AG04449 (cell line): ENCODE results near the gene CANT1.

Experiments used
- CTCF ChIA-PET: fragments of 350-600 bp; formaldehyde crosslinking; extraction: SDS; loops from one replicate; lab custom pipeline; 2021; ENCODE audit warnings: antibody characterized with exemption; lab: Yijun Ruan, JAX
- POLR2A ChIA-PET: fragments of 400-600, 350-600 bp; formaldehyde crosslinking; extraction: SDS; loops from one replicate; lab custom pipeline; 2020; ENCODE audit warnings: antibody characterized with exemption, inconsistent platforms; lab: Yijun Ruan, JAX
- DNase-seq: peaks from one replicate; pipeline ENCODE4 v3.0.0-alpha.2; 2010; ENCODE audit warnings: low read depth, low spot score
- H3K4me3 ChIP-seq: 2 replicates; pipeline ENCODE4 v1.5.1; 2011; ENCODE audit warnings: low read depth, mild to moderate bottlenecking, control low read depth, low read length
- TF ChIP-seq, protein P1 (sequence below): IDR thresholded peaks from one replicate; pipeline ENCODE4 v1.5.1; 2011; ENCODE audit warnings: mild to moderate bottlenecking, moderate library complexity, low read length, control low read depth, inconsistent platforms; ENCODE audit not compliant: insufficient read depth; ENCODE audit errors: missing control alignments

Gene CANT1

DNA sequence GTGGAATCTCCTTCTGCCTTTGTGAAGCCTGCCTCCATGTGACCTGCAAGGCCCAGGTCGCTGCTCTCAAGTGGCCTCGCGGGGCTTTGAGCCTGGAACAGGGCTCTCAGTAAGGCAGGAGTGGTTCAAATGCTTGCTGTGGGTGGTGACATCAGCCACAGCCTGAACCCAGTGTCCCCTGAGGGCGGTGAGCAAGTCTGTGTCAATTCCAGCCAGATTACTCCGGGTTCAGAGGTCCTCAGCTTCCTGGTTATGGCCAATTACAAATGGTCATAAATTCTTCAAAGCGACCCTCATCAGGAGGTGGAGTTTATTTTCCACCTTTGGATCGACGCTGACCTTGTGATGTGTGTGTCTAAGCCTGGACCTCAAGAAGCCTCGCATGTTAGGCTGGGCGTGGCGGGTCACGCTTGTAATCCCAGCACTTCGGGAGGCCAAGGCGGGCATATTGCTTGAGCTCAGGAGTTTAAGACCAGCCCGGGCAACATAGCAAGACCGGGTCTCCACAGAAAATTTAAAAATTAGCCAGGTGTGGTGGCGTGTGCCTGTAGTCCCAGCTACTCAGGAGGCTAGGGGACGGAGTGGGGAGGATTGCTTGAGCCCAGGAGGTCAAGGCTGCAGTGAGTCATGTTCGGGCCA is 47.1 kb downstream of the CANT1 start:
- CTCF ChIA-PET: interaction anchor here (0.9 to 12.7 kb wide), 3 partner anchors 9 to 98 kb away, joined by 3 to 214 read pairs (median 107); no protein-coding TSS in a partner anchor
- DNase-seq: no peak
- H3K4me3 ChIP-seq: no peak overlapping the region
- TF ChIP-seq, protein P1, sequence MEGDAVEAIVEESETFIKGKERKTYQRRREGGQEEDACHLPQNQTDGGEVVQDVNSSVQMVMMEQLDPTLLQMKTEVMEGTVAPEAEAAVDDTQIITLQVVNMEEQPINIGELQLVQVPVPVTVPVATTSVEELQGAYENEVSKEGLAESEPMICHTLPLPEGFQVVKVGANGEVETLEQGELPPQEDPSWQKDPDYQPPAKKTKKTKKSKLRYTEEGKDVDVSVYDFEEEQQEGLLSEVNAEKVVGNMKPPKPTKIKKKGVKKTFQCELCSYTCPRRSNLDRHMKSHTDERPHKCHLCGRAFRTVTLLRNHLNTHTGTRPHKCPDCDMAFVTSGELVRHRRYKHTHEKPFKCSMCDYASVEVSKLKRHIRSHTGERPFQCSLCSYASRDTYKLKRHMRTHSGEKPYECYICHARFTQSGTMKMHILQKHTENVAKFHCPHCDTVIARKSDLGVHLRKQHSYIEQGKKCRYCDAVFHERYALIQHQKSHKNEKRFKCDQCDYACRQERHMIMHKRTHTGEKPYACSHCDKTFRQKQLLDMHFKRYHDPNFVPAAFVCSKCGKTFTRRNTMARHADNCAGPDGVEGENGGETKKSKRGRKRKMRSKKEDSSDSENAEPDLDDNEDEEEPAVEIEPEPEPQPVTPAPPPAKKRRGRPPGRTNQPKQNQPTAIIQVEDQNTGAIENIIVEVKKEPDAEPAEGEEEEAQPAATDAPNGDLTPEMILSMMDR: no peak
- POLR2A ChIA-PET: no interaction called here

DNA sequence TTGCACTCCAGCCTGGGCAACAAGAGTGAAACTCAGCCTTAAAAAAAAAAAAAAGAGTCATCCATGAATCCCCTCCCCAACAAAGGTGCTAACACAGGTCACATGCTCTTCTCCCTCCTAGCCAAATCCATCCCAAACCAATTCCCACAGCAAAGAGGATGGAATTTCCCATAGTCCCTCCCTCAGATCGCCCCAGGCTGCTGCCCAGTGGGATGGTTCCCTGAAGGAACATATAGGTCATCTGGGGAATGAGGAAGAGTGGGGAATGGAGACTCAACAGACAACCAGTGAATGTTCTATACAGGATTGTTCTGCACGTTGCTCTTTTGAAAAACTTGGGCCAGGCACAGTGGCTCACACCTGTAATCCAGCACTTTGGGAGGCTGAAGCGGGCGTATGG is 48.0 kb downstream of the CANT1 start:
- ChIA-PET POLR2A (no interaction called here), CTCF (interaction anchor here (0.6 to 12.7 kb wide), 3 partner anchors 10 to 97 kb away, joined by 3 to 214 read pairs (median 107); no protein-coding TSS in a partner anchor)

DNA sequence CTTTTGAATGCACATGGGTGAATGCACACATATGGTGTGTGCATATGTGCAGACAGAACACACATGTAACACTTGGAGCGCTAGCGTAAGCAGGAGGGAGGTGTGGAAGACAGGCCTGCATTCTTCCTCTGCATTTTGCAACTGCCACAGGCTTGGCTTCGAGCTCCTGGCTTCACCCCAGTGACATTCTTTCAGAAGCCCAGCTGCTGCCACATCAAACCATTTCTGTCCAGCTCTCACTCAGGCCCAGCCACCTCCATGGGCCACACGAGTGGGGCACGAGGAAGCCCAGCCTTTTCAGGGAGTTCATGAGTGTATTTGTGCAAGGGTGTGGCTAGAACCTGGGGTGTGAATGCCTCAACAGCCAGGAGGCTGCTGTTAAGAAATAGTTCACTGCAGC is 48.6 kb downstream of the CANT1 start:
- TF ChIP-seq, protein P1: no peak
- H3K4me3 ChIP-seq: no peak overlapping the region
- CTCF ChIA-PET: interaction anchor here (0.9 to 12.7 kb wide), 3 partner anchors 11 to 109 kb away, joined by 3 to 214 read pairs (median 107); no protein-coding TSS in a partner anchor
- no peak for DNase-seq
- POLR2A ChIA-PET: no interaction called here

More for the DNA sequence above, 48.0 kb downstream of the CANT1 start:
- TF ChIP-seq, protein P1: no peak
- no peak for DNase-seq
- no peak overlapping the region for H3K4me3 ChIP-seq

DNA sequence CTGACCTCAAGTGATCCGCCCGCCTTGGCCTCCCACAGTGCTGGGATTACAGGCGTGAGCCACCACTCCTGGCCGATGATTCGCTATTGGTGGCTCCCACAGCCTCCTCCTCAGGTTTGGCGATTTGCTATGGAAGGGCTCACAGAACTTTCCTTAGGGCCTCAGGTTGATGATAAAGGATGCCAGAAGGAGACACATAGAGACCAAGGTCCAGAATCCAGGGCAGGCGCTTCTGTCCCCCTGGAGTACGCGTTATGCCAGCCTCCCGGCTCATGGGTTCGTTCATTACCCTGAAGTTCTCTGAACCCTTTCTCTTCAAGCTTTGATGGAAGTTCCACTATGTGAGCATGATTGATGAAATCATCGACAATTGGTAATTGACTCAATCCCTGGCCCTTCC is 49.8 kb downstream of the CANT1 start:
- ChIA-PET CTCF (interaction anchor here (0.9 to 10.6 kb wide), 2 partner anchors 12 to 108 kb away, joined by 3 to 107 read pairs; no protein-coding TSS in a partner anchor), POLR2A (no interaction called here)
- no peak for DNase-seq
- TF ChIP-seq, protein P1: no peak
- H3K4me3 ChIP-seq: no peak overlapping the region

DNA sequence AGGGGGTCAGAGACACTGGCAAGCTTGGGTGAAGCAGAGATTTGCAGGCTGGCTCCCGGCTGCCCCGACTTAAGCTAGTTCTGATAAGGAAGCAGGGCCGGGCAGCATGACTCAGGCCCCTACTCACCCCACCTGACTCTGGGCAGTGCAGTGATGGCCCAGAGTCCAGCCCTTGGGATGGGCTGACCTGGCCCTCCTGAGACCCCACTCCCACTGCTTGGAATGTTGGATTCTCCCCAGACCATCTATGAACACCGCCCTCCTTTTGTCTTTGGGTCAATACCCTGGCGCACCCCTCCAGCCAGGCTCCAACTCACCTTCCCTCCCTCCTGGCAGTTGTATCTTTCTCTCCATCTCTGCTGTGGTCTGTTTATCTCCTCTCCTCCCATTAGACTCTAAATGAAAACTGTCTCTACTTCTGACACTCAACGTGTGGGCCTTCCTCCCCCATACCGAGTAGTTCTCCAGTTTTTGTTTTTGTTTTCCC is 50.9 kb downstream of the CANT1 start:
- H3K4me3 ChIP-seq: no peak overlapping the region
- DNase-seq: no peak
- POLR2A ChIA-PET: interaction anchor here (2.3 kb wide), 1 partner anchor 23 kb away, joined by 6 read pairs; no protein-coding TSS in a partner anchor
- CTCF ChIA-PET: interaction anchor here (0.6 to 10.6 kb wide), 2 partner anchors 13 to 93 kb away, joined by 3 to 107 read pairs; no protein-coding TSS in a partner anchor
- TF ChIP-seq, protein P1: no peak

DNA sequence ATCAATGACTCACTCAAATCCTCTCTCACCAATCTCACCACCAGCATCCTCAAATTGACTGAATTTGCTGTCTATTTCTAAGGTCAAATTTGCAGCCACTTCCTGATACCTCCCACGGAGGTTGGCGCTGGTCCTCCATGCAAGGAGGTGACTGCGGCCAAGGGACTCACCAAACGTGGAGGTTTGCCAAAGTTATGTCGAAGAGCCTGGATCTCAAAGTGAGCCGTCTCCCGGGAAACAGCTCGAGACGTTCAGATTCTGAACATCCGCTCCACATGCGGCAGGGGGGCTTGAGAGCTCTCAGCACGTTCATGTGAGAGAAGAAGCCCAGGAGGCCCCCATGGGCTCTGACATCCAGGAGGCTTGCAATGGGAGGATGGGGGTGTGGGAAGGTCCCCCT is 52.4 kb downstream of the CANT1 start:
- TF ChIP-seq, protein P1: no peak
- H3K4me3 ChIP-seq: no peak overlapping the region
- POLR2A ChIA-PET: interaction anchor here (0.8 to 2.3 kb wide), 2 partner anchors 21 to 23 kb away, joined by 3 to 6 read pairs; no protein-coding TSS in a partner anchor
- CTCF ChIA-PET: interaction anchor here (1.2 to 10.6 kb wide), 2 partner anchors 15 to 18 kb away, joined by 3 to 107 read pairs; no protein-coding TSS in a partner anchor
- no peak for DNase-seq
